GM21528 (cell line): ENCODE measurements around the gene MADD.
"Not testable (repeated sequence)": the region's sequence is repeated elsewhere in the genome, so short reads cannot be mapped to it uniquely, and the experiment has no call there.

ENCODE experiments used
- ATAC-seq: cut with Tn5 transposase; IDR thresholded peaks from one replicate; pipeline ENCODE4 v1.9.1; 2021; ENCODE audit warnings: mild to moderate bottlenecking, moderate library complexity; ENCODE audit not compliant: unreplicated experiment, low FRiP score

The MADD gene

DNA sequence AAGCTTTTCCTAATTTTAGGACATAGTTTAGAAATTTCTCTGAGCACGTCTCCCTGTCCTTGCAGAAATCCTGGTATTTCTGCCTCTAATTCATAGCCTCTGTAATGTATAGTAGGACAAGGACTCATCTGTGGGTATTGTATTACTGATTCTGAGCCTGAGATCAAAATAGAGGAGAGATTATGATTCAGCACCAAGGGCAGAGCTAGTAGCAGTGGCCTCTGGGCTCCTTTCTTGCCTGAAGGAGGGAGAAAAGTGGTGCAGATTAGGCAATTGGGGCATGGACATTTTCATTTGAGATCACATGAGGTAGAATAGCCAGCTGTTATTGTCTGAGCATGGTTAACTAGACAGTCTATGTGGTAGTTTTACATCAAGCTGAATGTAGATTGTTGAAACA, 2.8 kb downstream of the MADD start:
- ATAC-seq, result no peak

GRCh38 chr11:47274495-47275235, 4.7 kb downstream of the MADD start:
- no peak for ATAC-seq

DNA sequence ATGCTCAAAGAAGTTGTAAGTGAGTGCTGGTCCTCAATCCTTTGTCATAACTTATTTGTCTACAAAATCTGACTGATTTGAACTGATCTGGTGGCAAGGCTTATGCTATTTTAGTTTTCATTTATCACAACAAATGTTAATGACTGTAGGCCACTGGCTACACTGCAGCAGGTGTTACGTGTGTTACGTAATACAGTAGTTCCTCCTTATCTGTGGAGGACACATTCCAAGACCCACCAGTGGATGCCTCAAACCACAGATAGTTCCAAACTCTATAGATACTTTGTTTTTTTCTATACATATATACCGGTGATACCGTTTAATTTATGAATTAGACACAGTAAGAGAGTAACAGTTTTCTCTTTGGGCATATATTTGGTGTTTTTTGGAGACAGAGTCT, 7.0 kb downstream of the MADD start:
- ATAC-seq, result no peak

DNA sequence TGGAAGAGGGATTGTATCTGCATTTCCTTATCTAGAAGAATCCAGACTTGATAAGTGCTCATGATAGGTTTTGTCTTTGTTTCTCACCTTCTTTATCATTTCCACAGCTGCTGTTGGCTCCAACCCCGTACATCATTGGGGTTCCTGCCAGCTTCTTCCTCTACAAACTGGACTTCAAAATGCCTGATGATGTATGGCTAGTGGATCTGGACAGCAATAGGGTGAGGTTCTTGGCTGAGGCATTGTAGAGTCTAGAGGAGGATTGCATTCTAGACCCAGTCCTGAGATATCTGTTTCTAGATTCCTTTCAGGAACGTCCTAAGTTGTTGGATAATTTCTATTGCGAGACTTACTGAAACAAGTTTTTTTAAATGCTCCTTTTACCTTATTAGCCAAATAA, 8.1 kb downstream of the MADD start:
- no peak for ATAC-seq

GRCh38 chr11:47278769-47279168, 8.8 kb downstream of the MADD start:
- ATAC-seq, result no peak

GRCh38 chr11:47280099-47280498, 10.2 kb downstream of the MADD start:
- ATAC-seq, result no peak

- no peak for ATAC-seq
Measured at GRCh38 chr11:47280860-47281259, 10.9 kb downstream of the MADD start.

DNA sequence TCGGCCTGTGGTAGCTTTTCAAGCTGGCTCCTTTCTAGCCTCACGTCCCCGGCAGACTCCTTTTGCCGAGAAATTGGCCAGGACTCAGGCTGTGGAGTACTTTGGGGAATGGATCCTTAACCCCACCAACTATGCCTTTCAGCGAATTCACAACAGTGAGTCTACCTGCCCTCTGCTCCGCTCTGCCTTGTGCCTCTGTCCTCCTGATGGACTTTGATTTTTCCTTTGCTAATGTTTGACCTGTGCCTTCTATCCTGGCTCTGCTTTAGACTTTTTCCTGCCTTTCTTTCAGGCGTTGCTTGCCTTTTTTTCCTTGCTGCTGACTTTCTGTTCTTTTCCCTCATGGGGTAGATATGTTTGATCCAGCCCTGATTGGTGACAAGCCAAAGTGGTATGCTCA, 12.5 kb downstream of the MADD start:
- ATAC-seq, result no peak

GRCh38 chr11:47284151-47284550, 14.2 kb downstream of the MADD start:
- ATAC-seq, result no peak

DNA sequence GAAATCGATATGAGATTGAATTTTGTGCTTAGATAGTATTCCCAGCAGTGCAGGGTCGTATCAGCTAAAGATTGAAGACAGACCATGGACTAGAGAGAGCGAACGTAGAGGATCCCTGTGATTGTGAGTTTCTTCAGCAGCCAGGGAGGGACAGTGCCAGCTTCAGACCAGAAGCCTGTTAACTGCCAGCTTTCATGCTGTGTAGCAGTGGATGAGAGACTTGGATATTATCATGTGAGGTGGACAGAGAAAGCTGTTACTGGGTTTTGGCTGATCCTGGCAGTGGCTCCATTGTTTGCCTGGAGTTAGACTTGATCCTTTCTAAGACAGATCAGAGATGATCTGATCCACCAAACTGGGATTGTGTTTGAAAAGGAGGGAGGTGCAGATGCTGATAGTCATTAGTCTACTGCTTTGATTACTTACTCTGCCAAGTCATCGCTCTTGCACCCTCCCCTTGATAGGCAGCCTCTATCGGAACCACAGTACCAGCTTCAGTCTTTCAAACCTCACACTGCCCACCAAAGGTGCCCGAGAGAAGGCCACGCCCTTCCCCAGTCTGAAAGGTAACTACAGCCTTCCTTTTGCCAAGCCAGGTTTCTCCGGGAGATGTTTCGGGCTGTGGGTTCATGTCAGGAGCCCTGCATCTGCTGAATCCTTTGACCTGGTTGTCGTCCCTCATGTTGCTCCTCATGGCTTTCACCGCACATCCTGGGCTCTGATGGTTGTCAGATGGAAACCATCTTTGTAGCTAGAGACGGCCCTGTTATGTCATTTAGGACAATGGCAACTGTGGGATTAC, 16.2 kb downstream of the MADD start:
- ATAC-seq, result no peak

- ATAC-seq, result no peak
Measured at GRCh38 chr11:47288066-47288465, 18.1 kb downstream of the MADD start.

DNA sequence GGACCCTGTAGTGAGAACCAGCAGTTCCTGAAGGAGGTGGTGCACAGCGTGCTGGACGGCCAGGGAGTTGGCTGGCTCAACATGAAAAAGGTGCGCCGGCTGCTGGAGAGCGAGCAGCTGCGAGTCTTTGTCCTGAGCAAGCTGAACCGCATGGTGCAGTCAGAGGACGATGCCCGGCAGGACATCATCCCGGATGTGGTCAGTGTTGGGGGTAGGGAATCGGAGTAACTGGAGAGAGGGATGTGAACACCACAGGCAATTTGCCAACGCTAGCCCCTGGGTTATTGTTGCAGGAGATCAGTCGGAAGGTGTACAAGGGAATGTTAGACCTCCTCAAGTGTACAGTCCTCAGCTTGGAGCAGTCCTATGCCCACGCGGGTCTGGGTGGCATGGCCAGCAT, 19.9 kb downstream of the MADD start:
- no peak for ATAC-seq

- ATAC-seq, result no peak
Measured at GRCh38 chr11:47295385-47295784, 25.5 kb downstream of the MADD start.

DNA sequence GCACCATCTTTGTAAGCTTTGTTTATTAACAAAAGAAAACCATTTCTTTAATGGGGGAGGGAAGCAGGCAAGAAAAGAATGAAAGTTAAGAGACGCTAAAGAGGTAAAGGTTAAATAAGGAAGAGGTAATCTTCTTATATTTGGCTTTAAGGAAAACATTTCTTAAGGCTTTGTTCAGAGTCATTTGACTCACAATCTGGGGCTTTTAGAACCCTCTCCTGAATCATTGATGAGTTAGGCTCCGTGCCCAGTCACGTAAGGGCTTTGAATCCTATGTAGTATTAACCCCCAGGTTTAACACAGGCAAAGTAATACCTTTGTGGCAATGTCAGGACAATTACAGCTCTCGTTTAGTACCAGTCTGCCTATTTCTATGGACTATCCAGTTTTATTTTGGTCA, 26.1 kb downstream of the MADD start:
- no peak for ATAC-seq

- no peak for ATAC-seq
Measured at GRCh38 chr11:47299078-47299477, 29.1 kb downstream of the MADD start.

DNA sequence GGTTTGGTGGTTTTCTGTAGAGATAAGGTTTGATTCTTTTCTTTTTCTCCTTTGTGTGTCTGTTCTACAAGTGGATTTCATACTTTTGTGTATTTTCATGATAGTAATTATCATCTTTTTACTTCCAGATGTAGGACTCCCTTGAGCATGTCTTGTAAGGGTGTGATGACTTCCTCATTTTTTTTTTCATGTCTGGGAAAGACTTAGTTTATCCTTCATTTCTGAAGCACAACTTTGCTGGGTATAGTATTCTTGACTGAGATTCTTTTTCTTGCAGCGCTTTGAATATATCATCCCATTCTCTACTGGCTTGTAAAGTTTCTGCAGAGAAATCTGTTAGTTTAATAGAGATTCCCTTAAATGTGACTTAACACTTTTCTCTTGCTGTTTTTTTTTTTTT, 32.9 kb downstream of the MADD start:
- no peak for ATAC-seq

GRCh38 chr11:47305734-47306483, 36.0 kb downstream of the MADD start:
- no peak for ATAC-seq

DNA sequence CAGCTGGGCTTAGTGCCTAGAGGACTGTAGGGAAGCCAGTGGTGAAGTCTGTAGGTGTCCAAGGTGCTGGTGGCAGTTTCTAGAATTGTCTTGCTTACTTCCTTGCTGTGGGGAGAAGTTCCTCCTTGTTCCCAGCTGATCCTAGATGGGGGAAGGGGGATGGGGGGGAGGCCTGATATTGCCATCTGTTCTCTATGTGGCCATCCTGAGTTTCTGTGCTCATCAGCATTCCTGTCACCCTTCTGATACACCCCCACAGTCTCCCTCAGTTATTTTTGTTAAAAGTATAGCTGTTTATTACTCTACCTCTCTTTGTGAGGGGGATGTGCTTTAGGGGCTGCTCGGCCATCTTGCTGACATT, 36.5 kb downstream of the MADD start:
- no peak for ATAC-seq

DNA sequence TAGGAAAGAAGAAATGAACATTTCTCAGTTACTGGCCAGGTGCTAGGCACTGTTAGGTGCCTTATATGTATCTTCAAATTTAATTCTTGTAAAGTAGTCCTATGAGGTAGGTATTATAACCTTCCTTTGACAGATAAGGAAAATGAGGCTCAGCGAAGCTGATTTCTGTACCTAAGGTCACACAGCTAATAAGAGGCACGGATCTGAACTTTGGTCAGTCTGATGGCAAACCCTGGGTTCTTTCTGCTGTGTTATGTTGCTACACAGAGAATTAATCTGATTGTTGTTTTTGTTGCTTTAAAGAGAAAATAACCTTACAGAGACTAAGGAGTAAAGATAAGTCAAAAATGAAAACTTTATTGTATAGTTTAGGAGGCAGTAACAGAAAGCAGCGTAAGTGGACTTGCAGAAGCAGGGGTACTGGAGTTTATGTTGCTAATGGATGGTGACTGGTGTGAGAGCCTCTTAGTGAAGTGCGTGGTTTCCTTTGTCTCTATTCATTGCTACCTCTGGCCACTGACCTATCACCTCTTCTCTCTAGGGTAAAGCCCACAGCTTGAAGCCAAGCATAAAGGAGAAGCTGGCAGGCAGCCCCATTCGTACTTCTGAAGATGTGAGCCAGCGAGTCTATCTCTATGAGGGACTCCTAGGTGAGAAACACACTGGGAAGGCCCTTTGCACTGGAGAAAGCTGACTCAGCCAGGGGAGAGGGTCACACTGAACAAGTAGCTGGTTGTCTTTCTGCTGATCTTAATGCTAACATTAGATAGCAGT, 38.3 kb downstream of the MADD start:
- no peak for ATAC-seq

GRCh38 chr11:47314992-47315391, 45.1 kb downstream of the MADD start:
- ATAC-seq, result no peak

GRCh38 chr11:47316501-47316900, 46.6 kb downstream of the MADD start:
- not testable (repeated sequence) for ATAC-seq
